ENCODE results near the gene KNCN.

The KNCN gene

DNA sequence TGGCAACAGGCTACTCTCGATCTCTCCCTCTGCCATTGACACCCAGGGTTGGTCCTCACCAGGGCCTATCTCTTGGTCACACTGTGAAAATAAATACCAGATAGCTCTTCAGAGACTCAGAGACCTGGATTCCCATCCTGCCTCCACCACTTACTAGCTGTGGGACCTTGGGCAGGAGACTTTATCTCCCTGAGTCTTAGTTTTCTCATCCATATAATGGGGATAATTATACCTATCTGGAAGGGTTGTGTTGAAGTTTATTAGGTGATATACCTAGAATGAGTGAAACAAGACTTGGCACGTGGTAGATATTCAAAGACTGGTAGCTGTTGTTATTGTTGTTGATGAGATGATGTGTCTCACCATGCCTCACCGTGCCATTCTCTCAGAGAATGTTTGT, 54.4 kb downstream of the KNCN start:
- no peak for DNase-seq

DNA sequence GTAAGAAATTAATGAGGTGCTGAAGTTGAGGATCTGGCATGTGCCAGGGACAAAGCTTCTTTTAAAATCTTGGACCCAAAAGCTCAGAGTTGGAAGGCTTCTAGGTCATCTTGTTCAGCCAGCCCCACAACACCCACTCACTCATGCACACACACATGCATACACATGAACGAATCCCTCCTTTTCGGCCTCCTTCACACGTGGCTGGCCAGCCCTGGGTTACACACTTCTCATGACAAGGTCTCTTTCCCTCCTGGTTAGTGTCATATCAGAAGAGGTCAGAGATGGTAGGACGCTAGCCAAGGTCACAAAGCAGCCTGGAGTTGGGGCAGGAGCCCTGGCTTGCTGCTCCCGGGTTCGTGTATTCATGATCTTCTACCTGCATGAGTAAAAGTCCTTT, 54.9 kb downstream of the KNCN start:
- no peak for DNase-seq

DNA sequence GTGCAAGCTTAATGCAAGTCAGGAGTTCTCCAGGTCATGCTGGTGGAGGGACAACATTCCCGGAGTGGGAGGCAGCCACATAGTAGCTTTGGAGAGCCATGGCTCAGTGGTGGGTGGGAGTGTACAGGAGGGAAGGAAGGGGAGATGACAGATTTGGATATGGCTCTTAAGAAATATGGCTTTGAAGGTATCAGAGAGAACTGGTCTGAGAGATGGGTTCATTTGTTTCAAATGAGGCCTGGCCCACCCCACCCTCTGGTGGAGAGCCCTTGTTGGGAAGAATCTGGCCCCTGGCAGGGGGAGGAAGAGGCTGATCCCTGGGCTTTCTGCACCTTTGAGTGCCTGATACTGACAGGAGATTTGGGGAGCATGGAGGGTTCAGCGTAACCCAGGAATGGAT, 55.7 kb downstream of the KNCN start:
- no peak for DNase-seq
